C4-2B (cell line): ENCODE results near the gene SFT2D2.

Experiments
- ZFX ChIP-seq: fragments of 450-650 bp; IDR thresholded peaks from 2 replicates; pipeline ENCODE4 v1.6.1; 2017
- TF ChIP-seq, protein P1 (sequence below): fragments of 450-650 bp; conservative IDR thresholded peaks from 2 replicates; pipeline ENCODE4 v1.5.1; 2017; ENCODE audit warnings: mild to moderate bottlenecking

DNA sequence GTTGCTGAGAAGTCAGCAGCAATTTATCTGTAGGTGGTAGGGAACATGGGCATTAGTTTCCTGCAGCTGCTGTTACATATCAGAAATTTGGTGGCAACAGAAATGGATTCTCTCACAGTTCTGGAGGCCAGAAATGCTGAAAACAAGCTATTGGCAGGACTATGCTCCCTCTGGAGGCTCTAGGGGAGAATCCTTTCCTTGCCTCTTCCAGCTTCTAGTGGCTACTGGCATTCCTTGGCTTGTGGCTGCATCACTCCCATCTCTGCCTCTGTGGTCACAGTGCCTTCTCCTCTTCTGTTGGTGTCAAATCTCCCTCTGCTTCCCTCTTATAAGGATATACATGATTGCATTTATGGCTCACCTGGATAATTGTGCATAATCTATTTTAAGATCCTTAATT is 2.5 kb upstream of the SFT2D2 start:
- TF ChIP-seq, protein P1, sequence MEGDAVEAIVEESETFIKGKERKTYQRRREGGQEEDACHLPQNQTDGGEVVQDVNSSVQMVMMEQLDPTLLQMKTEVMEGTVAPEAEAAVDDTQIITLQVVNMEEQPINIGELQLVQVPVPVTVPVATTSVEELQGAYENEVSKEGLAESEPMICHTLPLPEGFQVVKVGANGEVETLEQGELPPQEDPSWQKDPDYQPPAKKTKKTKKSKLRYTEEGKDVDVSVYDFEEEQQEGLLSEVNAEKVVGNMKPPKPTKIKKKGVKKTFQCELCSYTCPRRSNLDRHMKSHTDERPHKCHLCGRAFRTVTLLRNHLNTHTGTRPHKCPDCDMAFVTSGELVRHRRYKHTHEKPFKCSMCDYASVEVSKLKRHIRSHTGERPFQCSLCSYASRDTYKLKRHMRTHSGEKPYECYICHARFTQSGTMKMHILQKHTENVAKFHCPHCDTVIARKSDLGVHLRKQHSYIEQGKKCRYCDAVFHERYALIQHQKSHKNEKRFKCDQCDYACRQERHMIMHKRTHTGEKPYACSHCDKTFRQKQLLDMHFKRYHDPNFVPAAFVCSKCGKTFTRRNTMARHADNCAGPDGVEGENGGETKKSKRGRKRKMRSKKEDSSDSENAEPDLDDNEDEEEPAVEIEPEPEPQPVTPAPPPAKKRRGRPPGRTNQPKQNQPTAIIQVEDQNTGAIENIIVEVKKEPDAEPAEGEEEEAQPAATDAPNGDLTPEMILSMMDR = no peak
- TF ChIP-seq ZFX = no peak
